ENCODE results near the gene BCL3. TPM values are rescaled to one million over a fixed set of nuclear protein-coding genes. Genes with fewer than 3 reads are reported as not detected.

The BCL3 gene
- total RNA-seq, 1 donor from 2014 or later: 20.1 TPM

GRCh38 chr19:44723952-44724319, 24.6 kb upstream of the BCL3 start:
- no peak overlapping the region for H3K4me3 Mint-ChIP-seq
- H3K9me3 Mint-ChIP-seq: no peaks in the 10 kb centered on the region
- no peaks in the 10 kb centered on the region for H3K36me3 Mint-ChIP-seq
- H3K4me1 Mint-ChIP-seq: peaks cover 13% of the 10 kb centered on the region
- DNase-seq (ENCODE audit: low spot score in 2 of 2, unreplicated experiment in 2 of 2): peak; percentile 50 to 88
- no peaks in the 10 kb centered on the region for H3K27me3 Mint-ChIP-seq (ENCODE audit: low read depth)
- no peak overlapping the region for H3K27ac Mint-ChIP-seq
- TF ChIP-seq CTCF (IDR thresholded peaks at IDR 0.05; ENCODE audit: unreplicated experiment): peak; percentile 95

GRCh38 chr19:44725251-44725650, 23.3 kb upstream of the BCL3 start:
- H3K27ac Mint-ChIP-seq: no peak overlapping the region
- no peaks in the 10 kb centered on the region for H3K27me3 Mint-ChIP-seq (ENCODE audit: low read depth)
- TF ChIP-seq CTCF (IDR thresholded peaks at IDR 0.05; ENCODE audit: unreplicated experiment): no peak
- H3K4me3 Mint-ChIP-seq: no peak overlapping the region
- peaks cover 8% of the 10 kb centered on the region for H3K4me1 Mint-ChIP-seq
- H3K36me3 Mint-ChIP-seq: no peaks in the 10 kb centered on the region
- no peak for DNase-seq (ENCODE audit: low spot score in 2 of 2, unreplicated experiment in 2 of 2)
- no peaks in the 10 kb centered on the region for H3K9me3 Mint-ChIP-seq

GRCh38 chr19:44725684-44726083, 22.8 kb upstream of the BCL3 start:
- H3K27me3 Mint-ChIP-seq (ENCODE audit: low read depth): no peaks in the 10 kb centered on the region
- no peaks in the 10 kb centered on the region for H3K9me3 Mint-ChIP-seq
- H3K27ac Mint-ChIP-seq: no peak overlapping the region
- peaks cover 8% of the 10 kb centered on the region for H3K4me1 Mint-ChIP-seq
- DNase-seq (ENCODE audit: low spot score in 2 of 2, unreplicated experiment in 2 of 2): no peak
- H3K4me3 Mint-ChIP-seq: no peak overlapping the region
- no peak for TF ChIP-seq CTCF (IDR thresholded peaks at IDR 0.05; ENCODE audit: unreplicated experiment)
- no peaks in the 10 kb centered on the region for H3K36me3 Mint-ChIP-seq

- no peak overlapping the region for H3K4me3 Mint-ChIP-seq
- no peaks in the 10 kb centered on the region for H3K9me3 Mint-ChIP-seq
- H3K27me3 Mint-ChIP-seq (ENCODE audit: low read depth): no peaks in the 10 kb centered on the region
- TF ChIP-seq CTCF (IDR thresholded peaks at IDR 0.05; ENCODE audit: unreplicated experiment): no peak
- DNase-seq (ENCODE audit: low spot score in 2 of 2, unreplicated experiment in 2 of 2): no peak
- H3K4me1 Mint-ChIP-seq: peaks cover 8% of the 10 kb centered on the region
- no peak overlapping the region for H3K27ac Mint-ChIP-seq
- no peaks in the 10 kb centered on the region for H3K36me3 Mint-ChIP-seq
Measured at GRCh38 chr19:44726465-44726864, 22.0 kb upstream of the BCL3 start.

- Mint-ChIP-seq H3K36me3 (no peaks in the 10 kb centered on the region), H3K9me3 (no peaks in the 10 kb centered on the region), H3K4me3 (no peak overlapping the region), H3K27me3 (ENCODE audit: low read depth) (no peaks in the 10 kb centered on the region), H3K4me1 (no peaks in the 10 kb centered on the region), H3K27ac (no peak overlapping the region)
- no peak for DNase-seq (ENCODE audit: low spot score in 2 of 2, unreplicated experiment in 2 of 2)
- no peak for TF ChIP-seq CTCF (IDR thresholded peaks at IDR 0.05; ENCODE audit: unreplicated experiment)
Measured at GRCh38 chr19:44728178-44728577, 20.3 kb upstream of the BCL3 start.

GRCh38 chr19:44729516-44730033, 18.9 kb upstream of the BCL3 start:
- H3K4me1 Mint-ChIP-seq: no peaks in the 10 kb centered on the region
- no peaks in the 10 kb centered on the region for H3K9me3 Mint-ChIP-seq
- no peak for TF ChIP-seq CTCF (IDR thresholded peaks at IDR 0.05; ENCODE audit: unreplicated experiment)
- no peaks in the 10 kb centered on the region for H3K27me3 Mint-ChIP-seq (ENCODE audit: low read depth)
- no peak for DNase-seq (ENCODE audit: low spot score in 2 of 2, unreplicated experiment in 2 of 2)
- H3K36me3 Mint-ChIP-seq: no peaks in the 10 kb centered on the region
- H3K4me3 Mint-ChIP-seq: no peak overlapping the region
- no peak overlapping the region for H3K27ac Mint-ChIP-seq
